Spleen (tissue), 11 donors: Measurements from ENCODE around the gene BICRA. TPM values are rescaled to one million over a fixed set of nuclear protein-coding genes. Genes with fewer than 3 reads are reported as not detected.

ENCODE experiments used
- DNase-seq: peaks from one replicate; pipeline ENCODE4 v3.0.0-alpha.2; 2020
- H3K27ac ChIP-seq, 8 donors: fragments of 200-600 bp; sonication (generic) in 7 of 8; 1 replicate in 4 of 8; 2 replicates in 4 of 8; pipeline versions ENCODE4 v1.5.0 to v1.8.0; 2016 to 2021; ENCODE audit warnings: inconsistent platforms in 4 of 8, mild to moderate bottlenecking in 4 of 8, moderate library complexity in 1 of 8
- H3K27me3 ChIP-seq, 7 donors: fragments of 200-600 bp; sonication (generic) in 6 of 7; replicated peaks in 1 of 7; 1 replicate in 4 of 7; 2 replicates in 3 of 7; pipeline versions ENCODE4 v1.5.0 to v1.8.0; 2016 to 2021; ENCODE audit warnings: inconsistent platforms in 3 of 7, mild to moderate bottlenecking in 1 of 7
- H3K36me3 ChIP-seq, 6 donors: fragments of 200-600 bp; sonication (generic) in 5 of 6; 1 replicate in 4 of 6; 2 replicates in 2 of 6; pipeline versions ENCODE4 v1.5.0 to v1.8.0; 2016 to 2021; ENCODE audit warnings: inconsistent platforms in 2 of 6
- H3K4me1 ChIP-seq, 6 donors: fragments of 200-600 bp; sonication (generic) in 5 of 6; 1 replicate in 3 of 6; 2 replicates in 3 of 6; pipeline versions ENCODE4 v1.5.0 to v1.8.0; 2016 to 2021; ENCODE audit warnings: inconsistent platforms in 3 of 6
- H3K4me3 ChIP-seq, 8 donors: fragments of 200-600 bp; sonication (generic) in 7 of 8; 1 replicate in 4 of 8; 2 replicates in 4 of 8; pipeline versions ENCODE4 v1.5.0 to v1.8.0; 2016 to 2021; ENCODE audit warnings: inconsistent platforms in 4 of 8, mild to moderate bottlenecking in 4 of 8, moderate library complexity in 2 of 8
- H3K9me3 ChIP-seq, 8 donors: fragments of 200-600 bp; sonication (generic) in 7 of 8; 1 replicate in 4 of 8; 2 replicates in 4 of 8; pipeline versions ENCODE4 v1.5.0 to v1.8.0; 2016 to 2021; ENCODE audit warnings: inconsistent platforms in 4 of 8
- CTCF ChIP-seq, 11 experiments: fragments of 200-600 bp in 7 of 11; fragments of 450-650 bp in 4 of 11; sonication (generic) in 4 of 11; IDR thresholded peaks in 8 of 11; conservative IDR thresholded peaks in 3 of 11; 1 replicate in 7 of 11; 2 replicates in 4 of 11; pipeline versions ENCODE4 v1.4.0 to v1.8.0; 2016 to 2021; ENCODE audit warnings: antibody characterized with exemption in 11 of 11, inconsistent platforms in 4 of 11, mild to moderate bottlenecking in 1 of 11
- POLR2A ChIP-seq, 3 donors: fragments of 450-650 bp; IDR thresholded peaks; one replicate each; pipeline ENCODE4 v1.5.1; 2017; ENCODE audit warnings: antibody characterized with exemption in 3 of 3, mild to moderate bottlenecking in 1 of 3
- POLR2AphosphoS5 ChIP-seq, 3 donors: sonication (generic); formaldehyde crosslinking; IDR thresholded peaks; one replicate each; pipeline ENCODE4 v1.5.1; 2017; ENCODE audit warnings: antibody characterized with exemption in 3 of 3
- WGBS, 5 donors: extraction: QIAGEN DNeasy Blood & Tissue Kit in 3 of 5; methylation state at CpG; one replicate each; pipeline versions ENCODE4 v1.1.5 to v1.1.7; 2013 to 2018; 5-methylcytosine and 5-hydroxymethylcytosine counted together
- intact Hi-C: fragments of 100-400 bp; cut with DNase I; formaldehyde crosslinking; loops from one replicate; pipeline ENCODE4 v1.15.0; 2023; ENCODE audit warnings: low total_unique reads
- polyA plus RNA-seq, 3 donors: library from polyadenylated mRNA; stranded (reverse); fragments of 200-250 nt; gene quantifications; one replicate each; pipeline ENCODE4 v1.2.1, GENCODE V29; 2013
- total RNA-seq, 7 donors: library from RNA; depleted of rRNA in 3 of 7; stranded (reverse); fragments of >200 nt in 3 of 7; fragmentation: NEBNext Ultra II Directional in 4 of 7; extraction: Animal tissue kit (Norgen Biotek cat#: 25700) in 4 of 7; gene quantifications; one replicate each; pipeline versions ENCODE4 v1.1.0 to v1.2.1, GENCODE V29; 2016 to 2021
- donor health status: healthy with polysubstance abuse.
- donor health status: DM: no; HTN: no; CAD: no; lungs with moderate emphysema.
- donor health status: DM: no; HTN: no; CAD: no.
- donor health status: Bipolar disorder and iron deficiency.
- donor health status: healthy.
- donor health status: DM: no; HTN: no; CAD: no.
- donor health status: DM: yes; HTN: yes; CAD: no.

The BICRA gene
- total and polyA plus RNA-seq, 10 donors: 2.2 to 21.8 (median 18.2) TPM

DNA sequence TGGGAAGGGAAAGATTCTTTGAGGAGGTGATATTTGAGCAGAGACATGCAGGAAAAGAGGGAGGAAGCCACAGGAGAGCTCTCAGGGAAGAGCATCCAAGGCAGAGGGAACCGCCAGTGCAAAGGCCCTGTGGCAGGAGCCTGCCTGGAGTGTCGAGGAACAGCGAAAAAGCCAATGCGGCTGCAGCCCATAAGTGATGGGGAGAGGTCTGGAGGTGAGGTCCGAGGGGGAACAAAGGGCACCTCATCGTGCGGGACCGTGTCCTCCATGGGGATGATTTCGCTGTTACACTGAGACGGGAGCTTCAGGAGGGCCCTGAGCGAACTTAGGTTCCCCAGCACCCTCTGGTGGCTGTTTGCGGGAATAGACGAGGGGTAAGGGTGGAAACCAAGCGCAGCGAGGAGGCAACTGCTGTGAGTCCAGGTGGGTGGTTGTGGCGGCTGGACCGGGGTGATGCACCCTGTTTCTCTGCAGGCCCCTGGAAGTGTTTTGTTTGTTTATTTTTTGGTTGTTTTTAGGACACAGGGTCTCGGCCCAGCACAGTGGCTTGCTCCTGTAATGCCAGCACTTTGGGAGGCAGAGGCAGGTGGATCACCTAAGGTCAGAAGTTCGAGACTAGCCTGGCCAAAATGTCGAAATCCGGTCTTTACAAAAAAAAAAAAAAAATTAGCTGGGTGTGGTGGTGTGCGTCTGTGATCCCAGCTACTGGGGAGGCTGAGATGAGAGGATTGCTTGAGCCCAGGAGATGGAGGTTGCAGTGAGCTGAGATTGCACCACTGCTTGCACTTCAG is 98.4 kb downstream of the BICRA start:
- 17 to 25% (median 23%) methylated on average over 21 to 22 of the region's 22 CpGs for WGBS, 5 donors
- peaks cover 0 to 14% (median 8%) of the 10 kb centered on the region in 6 donors for H3K36me3 ChIP-seq
- intact Hi-C loops: loop anchor here (10.0 kb wide), 2 partner anchors 163 to 413 kb away; no protein-coding TSS in a partner anchor

GRCh38 chr19:47711652-47712242 is 102.8 kb downstream of the BICRA start:
- 79 to 92% (median 87%) methylated on average over 8 of the region's 8 CpGs for WGBS, 5 donors

More for the DNA sequence above, 98.4 kb downstream of the BICRA start:
- peak; percentile 87 for DNase-seq
- no peaks in the 10 kb centered on the region for H3K9me3 ChIP-seq
- H3K4me1 ChIP-seq: peaks cover 0 to 6% (median 0%) of the 10 kb centered on the region in 6 donors
- H3K27me3 ChIP-seq: peaks cover 0 to 39% (median 0%) of the 10 kb centered on the region in 7 donors
- TF ChIP-seq POLR2AphosphoS5 (IDR thresholded peaks at IDR 0.05) (peak in 1 of 3 donors; percentile 25), POLR2A (IDR thresholded peaks at IDR 0.05) (no peak), CTCF (IDR thresholded peaks at IDR 0.05 in 8 of 11, conservative IDR thresholded peaks at IDR 0.05 in 3 of 11) (peak; percentile 35 to 85 (median 81))
- H3K4me3 ChIP-seq: no peak overlapping the region
- no peak overlapping the region for H3K27ac ChIP-seq

DNA sequence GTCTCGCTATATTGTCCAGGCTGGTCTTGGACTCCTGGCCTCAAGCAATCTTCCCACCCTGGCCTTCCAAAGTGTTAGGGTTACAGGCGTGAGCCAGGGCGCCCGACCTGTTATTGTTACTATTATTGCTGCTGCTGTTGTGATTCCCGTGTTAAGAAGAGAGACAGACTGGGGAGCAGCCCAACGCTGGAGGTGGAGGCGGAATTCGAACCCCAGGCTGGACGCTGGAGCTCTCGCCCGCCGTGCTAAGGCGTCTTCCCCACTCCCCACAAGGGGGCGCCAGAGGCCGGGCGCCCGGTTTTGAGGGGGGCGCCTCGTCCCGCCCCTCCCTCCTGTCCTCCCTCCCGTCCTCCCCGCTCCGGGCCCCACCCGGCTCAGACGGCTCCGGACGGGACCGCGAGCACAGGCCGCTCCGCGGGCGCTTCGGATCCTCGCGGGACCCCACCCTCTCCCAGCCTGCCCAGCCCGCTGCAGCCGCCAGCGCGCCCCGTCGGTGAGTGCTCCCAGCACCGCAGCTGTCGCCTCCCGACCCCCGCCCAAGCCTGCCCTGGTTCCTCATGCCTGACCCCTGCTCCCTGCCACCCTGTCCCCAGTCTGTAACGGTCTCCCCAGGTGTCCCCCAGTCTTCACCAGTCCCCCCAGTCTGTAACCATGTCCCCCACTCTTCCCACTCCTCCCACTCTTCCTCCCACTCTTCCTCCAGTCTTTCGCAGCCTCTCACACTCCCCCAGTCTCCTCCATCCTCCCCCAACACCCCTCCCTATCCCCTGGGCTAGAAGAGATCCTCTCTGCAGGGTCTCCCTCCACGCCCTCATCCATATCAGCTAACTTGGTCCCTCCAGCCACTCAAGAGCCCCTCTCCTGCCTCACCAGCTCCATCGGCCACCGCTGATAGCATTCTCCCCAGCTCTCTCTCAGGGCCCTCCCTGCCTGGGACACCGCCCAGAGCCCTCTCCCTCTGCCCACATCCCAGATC is 104.4 kb downstream of the BICRA start, which contains the start of gene EHD2:
Gene EHD2 (plus strand): TSS at position 377 of the 976 bp plus-strand sequence. CDS start 3,191 bp downstream, outside the sequence.
- TF ChIP-seq CTCF (IDR thresholded peaks at IDR 0.05 in 8 of 11, conservative IDR thresholded peaks at IDR 0.05 in 3 of 11) (peak; percentile 48 to 93 (median 81)), POLR2AphosphoS5 (IDR thresholded peaks at IDR 0.05) (peak; percentile 77 to 88 (median 88)), POLR2A (IDR thresholded peaks at IDR 0.05) (no peak)
- Histone ChIP-seq H3K27me3 (peaks cover 0 to 53% (median 3%) of the 10 kb centered on the region in 7 donors), H3K36me3 (peaks cover 0 to 13% (median 2%) of the 10 kb centered on the region in 6 donors), H3K4me1 (peaks cover 0 to 45% (median 23%) of the 10 kb centered on the region in 6 donors), H3K9me3 (peaks cover 0 to 12% (median 0%) of the 10 kb centered on the region in 8 donors), H3K27ac (peak within 1 kb of the TSS in 7 of 8 donors; percentile 58 to 87 (median 81)), H3K4me3 (peak within 1 kb of the TSS; percentile 42 to 71 (median 51))
- intact Hi-C loops: loop anchor here (10.0 kb wide), 1 partner anchor 71 kb away; no protein-coding TSS in a partner anchor
- peak; percentile 85 for DNase-seq
- 5 to 9% (median 8%) methylated on average over 40 to 52 of the region's 52 CpGs for WGBS, 5 donors

More at GRCh38 chr19:47711652-47712242, 102.8 kb downstream of the BICRA start:
- intact Hi-C loops: loop anchor here (10.0 kb wide), 1 partner anchor 73 kb away; no protein-coding TSS in a partner anchor
- TF ChIP-seq CTCF (IDR thresholded peaks at IDR 0.05 in 8 of 11, conservative IDR thresholded peaks at IDR 0.05 in 3 of 11) (no peak), POLR2AphosphoS5 (IDR thresholded peaks at IDR 0.05) (no peak), POLR2A (IDR thresholded peaks at IDR 0.05) (no peak)
- peaks cover 0 to 33% (median 19%) of the 10 kb centered on the region in 6 donors for H3K4me1 ChIP-seq
- H3K4me3 ChIP-seq: no peak overlapping the region
- peaks cover 0 to 67% (median 3%) of the 10 kb centered on the region in 7 donors for H3K27me3 ChIP-seq
- DNase-seq: no peak
- peaks cover 0 to 12% (median 0%) of the 10 kb centered on the region in 8 donors for H3K9me3 ChIP-seq
- peaks cover 0 to 2% (median 0%) of the 10 kb centered on the region in 6 donors for H3K36me3 ChIP-seq
- no peak overlapping the region for H3K27ac ChIP-seq
